CD4-positive, alpha-beta T cell (primary cell): ENCODE measurements around the gene ZDHHC12. TPM values are rescaled to one million over a fixed set of nuclear protein-coding genes. Genes with fewer than 3 reads are reported as not detected.

Experiments
- ATAC-seq: fragments of 200-7000 bp; cut with Tn5 transposase; one replicate; pipeline ENCODE4 v1.10.0; 2022; ENCODE audit warnings: mild to moderate bottlenecking; ENCODE audit not compliant: poor library complexity
- CTCF ChIA-PET: fragments of 350-600 bp; sonication (Branson Sonifier 250); formaldehyde crosslinking; loops from one replicate; lab custom pipeline; 2021; ENCODE audit warnings: antibody characterized with exemption, inconsistent platforms; lab: Charles Lee
- POLR2A ChIA-PET: fragments of 350-600 bp; sonication (Branson Sonifier 250); formaldehyde crosslinking; loops from one replicate; lab custom pipeline; 2021; ENCODE audit warnings: antibody characterized with exemption, inconsistent platforms; lab: Charles Lee
- DNase-seq, 14 experiments: peaks; one replicate each; pipeline ENCODE4 v3.0.0-alpha.2; 2013 to 2020; ENCODE audit warnings: mixed read lengths in 2 of 14
- H3K27ac ChIP-seq, 2 donors: one replicate each; pipeline versions ENCODE4 v1.5.1 to v1.7.0; 2013; ENCODE audit warnings: low read length in 2 of 2, low read depth in 1 of 2, mild to moderate bottlenecking in 1 of 2
- H3K27me3 ChIP-seq, 2 experiments: 1 replicate in 1 of 2; 2 replicates in 1 of 2; pipeline versions ENCODE4 v1.6.1 to v1.7.0; 2013; ENCODE audit warnings: low read length in 2 of 2, control low read depth in 1 of 2, mild to moderate bottlenecking in 1 of 2, moderate library complexity in 1 of 2; ENCODE audit not compliant: insufficient read depth in 2 of 2, control insufficient read depth in 1 of 2
- H3K36me3 ChIP-seq: one replicate; pipeline ENCODE4 v1.6.1; 2013; ENCODE audit warnings: low read length, control low read depth; ENCODE audit not compliant: insufficient read depth
- H3K4me1 ChIP-seq: one replicate; pipeline ENCODE4 v1.6.1; 2013; ENCODE audit warnings: low read length, control low read depth; ENCODE audit not compliant: insufficient read depth
- H3K4me3 ChIP-seq: one replicate; pipeline ENCODE4 v1.5.1; 2013; ENCODE audit warnings: mild to moderate bottlenecking, low read length, moderate library complexity
- H3K9me3 ChIP-seq, 2 experiments: 1 replicate in 1 of 2; 2 replicates in 1 of 2; pipeline versions ENCODE4 v1.6.1 to v1.7.0; 2013; ENCODE audit warnings: low read length in 2 of 2, mild to moderate bottlenecking in 2 of 2, control low read depth in 1 of 2, moderate library complexity in 1 of 2; ENCODE audit not compliant: control insufficient read depth in 1 of 2, insufficient read depth in 1 of 2
- H3K27ac Mint-ChIP-seq: one replicate; pipeline ENCODE4 v1.8.0; 2020; ENCODE audit warnings: mixed read lengths
- H3K27me3 Mint-ChIP-seq: one replicate; pipeline ENCODE4 v1.8.0; 2021; ENCODE audit warnings: mixed read lengths
- H3K36me3 Mint-ChIP-seq: one replicate; pipeline ENCODE4 v1.8.0; 2021; ENCODE audit warnings: low read depth, mixed read lengths
- H3K4me1 Mint-ChIP-seq: one replicate; pipeline ENCODE4 v1.8.0; 2021; ENCODE audit warnings: low read depth, mixed read lengths
- H3K4me3 Mint-ChIP-seq: one replicate; pipeline ENCODE4 v1.8.0; 2020; ENCODE audit warnings: mild to moderate bottlenecking, mixed read lengths
- H3K9me3 Mint-ChIP-seq: one replicate; pipeline ENCODE4 v1.8.0; 2020; ENCODE audit warnings: mixed read lengths
- intact Hi-C, 2 experiments: fragments of 100-400 bp; cut with DNase I in 1 of 2; cut with micrococcal nuclease in 1 of 2; formaldehyde crosslinking; loops; one replicate each; pipeline versions ENCODE4 v1.15.1 to v1.9.0; 2023 to 2025; cut with DNase I, micrococcal nuclease
- total RNA-seq, 174 experiments: library from RNA in 2 of 174; stranded (reverse) in 2 of 174; gene quantifications; one replicate each; pipeline ENCODE4 v1.2.3 and lab custom pipeline; 2021 to 2026
- TF ChIP-seq, protein P1 (sequence below): fragments of 200-600 bp; IDR thresholded peaks from one replicate; pipeline ENCODE4 v1.8.0; 2022; ENCODE audit warnings: antibody characterized with exemption, mild to moderate bottlenecking

ZDHHC12 gene
- total RNA-seq, 2 experiments from 2014 or later = 22.0 to 23.7 TPM

DNA sequence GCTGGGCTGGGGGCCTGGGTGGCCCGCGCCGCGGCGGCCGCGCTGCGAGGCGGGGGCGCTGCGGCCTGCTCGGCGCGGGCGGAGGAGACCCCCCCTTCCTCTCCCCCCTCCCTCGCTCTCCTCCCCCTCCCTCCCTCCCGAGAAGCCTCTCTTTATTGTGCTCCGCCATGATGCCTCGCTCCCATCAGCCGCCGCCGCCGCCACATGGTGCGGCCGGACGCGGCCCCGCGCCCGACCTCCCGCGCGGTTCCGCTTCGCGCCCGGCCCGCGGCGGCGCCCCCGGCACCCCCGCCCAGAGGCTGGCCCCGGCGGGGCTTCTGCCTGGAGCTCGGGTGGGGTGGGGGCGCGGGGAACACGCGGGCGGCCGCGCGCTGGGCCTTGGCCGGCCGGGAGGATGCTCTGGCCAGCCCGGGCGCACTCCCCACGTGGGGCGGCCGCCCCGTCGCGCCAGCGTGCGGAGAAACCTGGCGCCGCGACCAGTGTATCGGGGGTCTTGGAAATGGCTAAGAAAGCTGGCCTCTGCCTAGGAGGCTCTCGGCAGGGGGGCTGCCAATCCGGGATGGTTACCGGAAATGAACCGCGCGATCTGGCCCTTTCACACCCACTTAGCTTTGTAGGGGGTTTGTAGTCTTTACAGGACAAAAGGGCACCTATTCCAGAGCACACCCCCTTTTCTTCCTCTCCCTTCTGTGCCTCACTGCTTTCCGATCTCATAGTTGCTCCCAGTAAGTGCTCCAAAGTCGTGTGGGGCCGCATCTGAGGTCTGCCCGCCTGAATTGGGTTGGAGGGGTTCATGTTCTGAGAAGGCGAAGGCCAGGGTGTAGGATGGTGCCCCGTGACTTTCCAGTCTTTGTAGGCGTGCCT lies 33.9 kb downstream of the ZDHHC12 start:
- Histone ChIP-seq H3K36me3 (peaks cover 38% of the 10 kb centered on the region), H3K4me3 (peak overlapping the region; percentile 89), H3K27ac (peak overlapping the region; percentile 48 to 72), H3K9me3 (no peaks in the 10 kb centered on the region), H3K27me3 (no peaks in the 10 kb centered on the region), H3K4me1 (peaks cover 44% of the 10 kb centered on the region)
- ChIA-PET CTCF (interaction anchor here (1.1 kb wide), 1 partner anchor 12 kb away, joined by 4 read pairs; the partner anchor contains the start of gene PKN3), POLR2A (interaction anchor here (0.6 to 3.9 kb wide), 14 partner anchors 10 to 319 kb away, joined by 3 to 33 read pairs (median 6); partner anchors contain the start of genes ENDOG, GLE1, PKN3 and URM1)
- Mint-ChIP-seq H3K4me3 (peak overlapping the region; percentile 100), H3K36me3 (peaks cover 49% of the 10 kb centered on the region), H3K27me3 (no peaks in the 10 kb centered on the region), H3K27ac (peak overlapping the region; percentile 94), H3K9me3 (no peaks in the 10 kb centered on the region), H3K4me1 (peaks cover 46% of the 10 kb centered on the region)
- intact Hi-C loops = loop anchor here (1.0 to 5.0 kb wide), 6 partner anchors 32 to 367 kb away; partner anchors contain the start of genes DYNC2I2 (in 2 of the 2), ZDHHC12 (in 2 of the 2), COQ4 (in 1 of the 2) and TRUB2 (in 1 of the 2)
- TF ChIP-seq, protein P1, sequence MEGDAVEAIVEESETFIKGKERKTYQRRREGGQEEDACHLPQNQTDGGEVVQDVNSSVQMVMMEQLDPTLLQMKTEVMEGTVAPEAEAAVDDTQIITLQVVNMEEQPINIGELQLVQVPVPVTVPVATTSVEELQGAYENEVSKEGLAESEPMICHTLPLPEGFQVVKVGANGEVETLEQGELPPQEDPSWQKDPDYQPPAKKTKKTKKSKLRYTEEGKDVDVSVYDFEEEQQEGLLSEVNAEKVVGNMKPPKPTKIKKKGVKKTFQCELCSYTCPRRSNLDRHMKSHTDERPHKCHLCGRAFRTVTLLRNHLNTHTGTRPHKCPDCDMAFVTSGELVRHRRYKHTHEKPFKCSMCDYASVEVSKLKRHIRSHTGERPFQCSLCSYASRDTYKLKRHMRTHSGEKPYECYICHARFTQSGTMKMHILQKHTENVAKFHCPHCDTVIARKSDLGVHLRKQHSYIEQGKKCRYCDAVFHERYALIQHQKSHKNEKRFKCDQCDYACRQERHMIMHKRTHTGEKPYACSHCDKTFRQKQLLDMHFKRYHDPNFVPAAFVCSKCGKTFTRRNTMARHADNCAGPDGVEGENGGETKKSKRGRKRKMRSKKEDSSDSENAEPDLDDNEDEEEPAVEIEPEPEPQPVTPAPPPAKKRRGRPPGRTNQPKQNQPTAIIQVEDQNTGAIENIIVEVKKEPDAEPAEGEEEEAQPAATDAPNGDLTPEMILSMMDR = no peak
- ATAC-seq = peak; percentile 19
- DNase-seq = peak in 13 of 14 experiments; percentile 38 to 86 (median 57)

DNA sequence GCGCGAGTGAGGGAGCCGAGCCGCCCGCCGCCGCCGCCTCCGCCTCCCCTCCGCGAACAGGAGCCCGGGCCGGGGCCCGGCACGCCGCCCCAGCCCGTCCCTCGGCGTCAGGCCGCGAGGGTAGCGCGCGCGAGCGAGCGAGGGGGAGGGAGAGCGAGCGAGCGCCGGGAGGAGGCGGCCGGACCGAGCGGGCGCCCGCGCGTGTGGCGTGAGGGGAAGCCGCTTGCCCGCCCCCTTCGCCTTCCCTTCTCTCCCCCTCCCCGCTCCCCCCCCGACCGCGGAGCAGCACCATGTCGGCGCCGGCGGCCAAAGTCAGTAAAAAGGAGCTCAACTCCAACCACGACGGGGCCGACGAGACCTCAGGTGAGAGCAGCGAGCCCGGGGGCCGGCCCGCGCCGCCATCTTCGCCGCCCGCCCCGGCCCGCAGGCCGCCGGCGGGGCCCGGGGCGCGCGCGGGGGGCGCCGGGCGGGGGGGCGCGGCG lies 34.6 kb downstream of the ZDHHC12 start:
- ChIA-PET CTCF (interaction anchor here (1.1 kb wide), 1 partner anchor 13 kb away, joined by 4 read pairs; the partner anchor contains the start of gene PKN3), POLR2A (interaction anchor here (0.6 to 3.9 kb wide), 18 partner anchors 11 to 439 kb away, joined by 3 to 33 read pairs (median 5); partner anchors contain the start of genes ENDOG, PKN3, SPOUT1 and URM1)
- Mint-ChIP-seq H3K4me1 (peaks cover 53% of the 10 kb centered on the region), H3K27me3 (no peaks in the 10 kb centered on the region), H3K36me3 (peaks cover 47% of the 10 kb centered on the region), H3K27ac (peak overlapping the region; percentile 91), H3K4me3 (peak overlapping the region; percentile 32), H3K9me3 (no peaks in the 10 kb centered on the region)
- TF ChIP-seq, protein P1 = no peak
- H3K4me1 ChIP-seq = peaks cover 52% of the 10 kb centered on the region
- ATAC-seq (peak; percentile 18), DNase-seq (peak in 9 of 14 experiments; percentile 44 to 83 (median 54))
- no peaks in the 10 kb centered on the region for H3K27me3 ChIP-seq
- intact Hi-C loops = loop anchor here (1.0 to 5.0 kb wide), 4 partner anchors 33 to 367 kb away; partner anchors contain the start of genes DYNC2I2 (in 2 of the 2), COQ4 (in 1 of the 2), TRUB2 (in 1 of the 2) and ZDHHC12 (in 1 of the 2)
- H3K4me3 ChIP-seq = peak overlapping the region; percentile 51
- H3K36me3 ChIP-seq = peaks cover 34% of the 10 kb centered on the region
- H3K9me3 ChIP-seq = no peaks in the 10 kb centered on the region
- H3K27ac ChIP-seq = peak overlapping the region in 1 of 2 donors; percentile 37
